ENCODE data around the gene SPRED2.

GRCh38 chr2:65392609-65393008, 39.8 kb downstream of the SPRED2 start:
- no peak for TF ChIP-seq POLR2AphosphoS5 (IDR thresholded peaks at IDR 0.05)
- TF ChIP-seq, protein P1, sequence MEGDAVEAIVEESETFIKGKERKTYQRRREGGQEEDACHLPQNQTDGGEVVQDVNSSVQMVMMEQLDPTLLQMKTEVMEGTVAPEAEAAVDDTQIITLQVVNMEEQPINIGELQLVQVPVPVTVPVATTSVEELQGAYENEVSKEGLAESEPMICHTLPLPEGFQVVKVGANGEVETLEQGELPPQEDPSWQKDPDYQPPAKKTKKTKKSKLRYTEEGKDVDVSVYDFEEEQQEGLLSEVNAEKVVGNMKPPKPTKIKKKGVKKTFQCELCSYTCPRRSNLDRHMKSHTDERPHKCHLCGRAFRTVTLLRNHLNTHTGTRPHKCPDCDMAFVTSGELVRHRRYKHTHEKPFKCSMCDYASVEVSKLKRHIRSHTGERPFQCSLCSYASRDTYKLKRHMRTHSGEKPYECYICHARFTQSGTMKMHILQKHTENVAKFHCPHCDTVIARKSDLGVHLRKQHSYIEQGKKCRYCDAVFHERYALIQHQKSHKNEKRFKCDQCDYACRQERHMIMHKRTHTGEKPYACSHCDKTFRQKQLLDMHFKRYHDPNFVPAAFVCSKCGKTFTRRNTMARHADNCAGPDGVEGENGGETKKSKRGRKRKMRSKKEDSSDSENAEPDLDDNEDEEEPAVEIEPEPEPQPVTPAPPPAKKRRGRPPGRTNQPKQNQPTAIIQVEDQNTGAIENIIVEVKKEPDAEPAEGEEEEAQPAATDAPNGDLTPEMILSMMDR (IDR thresholded peaks at IDR 0.05) = no peak
